HG03520 (cell line): ENCODE data around the gene LRRC8C.
A peak's percentile ranks its signal among the peaks of the same experiment; 100 is the strongest.
"Not testable (repeated sequence)": the region's sequence is repeated elsewhere in the genome, so short reads cannot be mapped to it uniquely, and the experiment has no call there.

Source experiments
- ATAC-seq: cut with Tn5 transposase; IDR thresholded peaks from one replicate; pipeline ENCODE4 v1.9.1; 2021; ENCODE audit warnings: mild to moderate bottlenecking, moderate library complexity; ENCODE audit not compliant: unreplicated experiment

The LRRC8C gene

GRCh38 chr1:89701746-89702241 is 68.9 kb downstream of the LRRC8C start:
- no peak for ATAC-seq

- no peak for ATAC-seq
These were observed 69.7 kb downstream of the LRRC8C start for GRCh38 chr1:89702520-89703045.

GRCh38 chr1:89703469-89703868 is 70.5 kb downstream of the LRRC8C start:
- ATAC-seq, result no peak

GRCh38 chr1:89704014-89704413 is 71.1 kb downstream of the LRRC8C start:
- no peak for ATAC-seq

GRCh38 chr1:89704885-89705284 is 72.0 kb downstream of the LRRC8C start:
- ATAC-seq, result not testable (repeated sequence)

GRCh38 chr1:89705901-89706699 is 73.2 kb downstream of the LRRC8C start:
- peak; percentile 56 for ATAC-seq

GRCh38 chr1:89706700-89707012 is 73.7 kb downstream of the LRRC8C start:
- ATAC-seq, result no peak

- ATAC-seq, result no peak
These were observed 75.9 kb downstream of the LRRC8C start for GRCh38 chr1:89708751-89709375.

- ATAC-seq, result no peak
These were observed 77.7 kb downstream of the LRRC8C start for GRCh38 chr1:89710498-89711139.

GRCh38 chr1:89711140-89711778 is 78.3 kb downstream of the LRRC8C start:
- no peak for ATAC-seq

GRCh38 chr1:89712420-89712819 is 79.5 kb downstream of the LRRC8C start:
- ATAC-seq, result no peak

GRCh38 chr1:89715677-89716076 is 82.8 kb downstream of the LRRC8C start:
- no peak for ATAC-seq

GRCh38 chr1:89719502-89720306 is 86.8 kb downstream of the LRRC8C start:
- ATAC-seq, result peak; percentile 93

- ATAC-seq, result no peak
These were observed 87.9 kb downstream of the LRRC8C start for GRCh38 chr1:89720839-89721238.

- no peak for ATAC-seq
These were observed 88.4 kb downstream of the LRRC8C start for GRCh38 chr1:89721351-89721750.

GRCh38 chr1:89723144-89723543 is 90.2 kb downstream of the LRRC8C start:
- ATAC-seq, result no peak

- no peak for ATAC-seq
These were observed 90.9 kb downstream of the LRRC8C start for GRCh38 chr1:89723863-89724262.

- peak; percentile 48 for ATAC-seq
These were observed 91.6 kb downstream of the LRRC8C start for GRCh38 chr1:89724369-89725010.

- no peak for ATAC-seq
These were observed 92.1 kb downstream of the LRRC8C start for GRCh38 chr1:89725011-89725370.

GRCh38 chr1:89725631-89726030 is 92.7 kb downstream of the LRRC8C start:
- no peak for ATAC-seq
